Nephron (organoid): Measurements from ENCODE around the gene VAC14.

Source experiments
- H3K27ac Mint-ChIP-seq, 3 experiments: 2 replicates each; pipeline ENCODE4 v1.8.0; 2020; ENCODE audit warnings: mixed read lengths in 3 of 3, mild to moderate bottlenecking in 2 of 3, moderate library complexity in 1 of 3
- H3K27me3 Mint-ChIP-seq: 2 replicates; pipeline ENCODE4 v1.8.0; 2021; ENCODE audit warnings: low read depth, mild to moderate bottlenecking, moderate library complexity, mixed read lengths
- H3K36me3 Mint-ChIP-seq: 2 replicates; pipeline ENCODE4 v1.8.0; 2020; ENCODE audit warnings: low read depth, mixed read lengths
- H3K4me1 Mint-ChIP-seq: 2 replicates; pipeline ENCODE4 v1.8.0; 2020; ENCODE audit warnings: mixed read lengths
- H3K4me3 Mint-ChIP-seq, 3 experiments: 2 replicates each; pipeline ENCODE4 v1.8.0; 2020; ENCODE audit warnings: mild to moderate bottlenecking in 3 of 3, mixed read lengths in 3 of 3, moderate library complexity in 2 of 3
- H3K9me3 Mint-ChIP-seq: 2 replicates; pipeline ENCODE4 v1.8.0; 2020; ENCODE audit warnings: mixed read lengths
- TF ChIP-seq, protein P1 (sequence below), 3 experiments: fragments of 200-600 bp; sonication (generic); IDR thresholded peaks; one replicate each; pipeline ENCODE4 v1.5.0; 2021; ENCODE audit warnings: antibody characterized with exemption in 3 of 3; ENCODE audit not compliant: unreplicated experiment in 3 of 3

VAC14 gene

GRCh38 chr16:70725024-70725911, 75.7 kb downstream of the VAC14 start:
- peaks cover 65% of the 10 kb centered on the region for H3K4me1 Mint-ChIP-seq
- peak overlapping the region; percentile 44 to 74 (median 64) for H3K4me3 Mint-ChIP-seq
- H3K27me3 Mint-ChIP-seq, result peaks cover 3% of the 10 kb centered on the region
- TF ChIP-seq, protein P1, sequence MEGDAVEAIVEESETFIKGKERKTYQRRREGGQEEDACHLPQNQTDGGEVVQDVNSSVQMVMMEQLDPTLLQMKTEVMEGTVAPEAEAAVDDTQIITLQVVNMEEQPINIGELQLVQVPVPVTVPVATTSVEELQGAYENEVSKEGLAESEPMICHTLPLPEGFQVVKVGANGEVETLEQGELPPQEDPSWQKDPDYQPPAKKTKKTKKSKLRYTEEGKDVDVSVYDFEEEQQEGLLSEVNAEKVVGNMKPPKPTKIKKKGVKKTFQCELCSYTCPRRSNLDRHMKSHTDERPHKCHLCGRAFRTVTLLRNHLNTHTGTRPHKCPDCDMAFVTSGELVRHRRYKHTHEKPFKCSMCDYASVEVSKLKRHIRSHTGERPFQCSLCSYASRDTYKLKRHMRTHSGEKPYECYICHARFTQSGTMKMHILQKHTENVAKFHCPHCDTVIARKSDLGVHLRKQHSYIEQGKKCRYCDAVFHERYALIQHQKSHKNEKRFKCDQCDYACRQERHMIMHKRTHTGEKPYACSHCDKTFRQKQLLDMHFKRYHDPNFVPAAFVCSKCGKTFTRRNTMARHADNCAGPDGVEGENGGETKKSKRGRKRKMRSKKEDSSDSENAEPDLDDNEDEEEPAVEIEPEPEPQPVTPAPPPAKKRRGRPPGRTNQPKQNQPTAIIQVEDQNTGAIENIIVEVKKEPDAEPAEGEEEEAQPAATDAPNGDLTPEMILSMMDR (IDR thresholded peaks at IDR 0.05; ENCODE audit: unreplicated experiment in 3 of 3), result no peak
- H3K9me3 Mint-ChIP-seq, result no peaks in the 10 kb centered on the region
- peaks cover 37% of the 10 kb centered on the region for H3K36me3 Mint-ChIP-seq
- peak overlapping the region; percentile 99 to 100 (median 100) for H3K27ac Mint-ChIP-seq

- peak overlapping the region in 1 of 3 experiments; percentile 56 for H3K4me3 Mint-ChIP-seq
- H3K27me3 Mint-ChIP-seq, result peaks cover 3% of the 10 kb centered on the region
- peaks cover 37% of the 10 kb centered on the region for H3K36me3 Mint-ChIP-seq
These were observed 76.6 kb downstream of the VAC14 start for GRCh38 chr16:70724146-70725023.

DNA sequence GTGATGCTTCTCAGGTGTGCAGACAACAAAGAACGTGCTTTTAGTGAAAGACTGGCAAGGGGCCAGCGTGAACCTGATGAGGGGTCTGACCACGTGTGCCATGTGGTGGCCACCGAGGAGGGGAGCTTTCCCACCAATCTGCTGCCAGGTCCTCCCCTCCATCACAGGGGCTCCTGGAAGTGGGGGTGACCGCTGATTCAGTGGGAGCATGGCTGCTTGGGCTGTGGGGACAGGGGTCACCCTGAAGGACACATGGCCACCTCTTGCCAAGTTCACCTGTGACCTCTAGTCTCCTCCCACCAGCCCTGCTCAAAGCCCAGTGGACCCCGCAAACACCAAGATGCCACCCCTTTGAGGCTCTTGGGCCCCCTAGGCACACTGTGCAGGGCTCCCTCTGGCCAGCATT, 77.2 kb downstream of the VAC14 start:
- H3K4me1 Mint-ChIP-seq, result peaks cover 66% of the 10 kb centered on the region
- TF ChIP-seq, protein P1 (IDR thresholded peaks at IDR 0.05; ENCODE audit: unreplicated experiment in 3 of 3), result no peak
- H3K36me3 Mint-ChIP-seq, result peaks cover 41% of the 10 kb centered on the region
- peak overlapping the region; percentile 99 to 100 (median 100) for H3K27ac Mint-ChIP-seq
- peaks cover 3% of the 10 kb centered on the region for H3K27me3 Mint-ChIP-seq
- H3K4me3 Mint-ChIP-seq, result no peak overlapping the region
- H3K9me3 Mint-ChIP-seq, result no peaks in the 10 kb centered on the region

More at GRCh38 chr16:70724146-70725023, 76.6 kb downstream of the VAC14 start:
- Mint-ChIP-seq H3K4me1 (peaks cover 65% of the 10 kb centered on the region), H3K27ac (peak overlapping the region; percentile 99 to 100 (median 100)), H3K9me3 (no peaks in the 10 kb centered on the region)
- TF ChIP-seq, protein P1 (IDR thresholded peaks at IDR 0.05; ENCODE audit: unreplicated experiment in 3 of 3), result no peak

DNA sequence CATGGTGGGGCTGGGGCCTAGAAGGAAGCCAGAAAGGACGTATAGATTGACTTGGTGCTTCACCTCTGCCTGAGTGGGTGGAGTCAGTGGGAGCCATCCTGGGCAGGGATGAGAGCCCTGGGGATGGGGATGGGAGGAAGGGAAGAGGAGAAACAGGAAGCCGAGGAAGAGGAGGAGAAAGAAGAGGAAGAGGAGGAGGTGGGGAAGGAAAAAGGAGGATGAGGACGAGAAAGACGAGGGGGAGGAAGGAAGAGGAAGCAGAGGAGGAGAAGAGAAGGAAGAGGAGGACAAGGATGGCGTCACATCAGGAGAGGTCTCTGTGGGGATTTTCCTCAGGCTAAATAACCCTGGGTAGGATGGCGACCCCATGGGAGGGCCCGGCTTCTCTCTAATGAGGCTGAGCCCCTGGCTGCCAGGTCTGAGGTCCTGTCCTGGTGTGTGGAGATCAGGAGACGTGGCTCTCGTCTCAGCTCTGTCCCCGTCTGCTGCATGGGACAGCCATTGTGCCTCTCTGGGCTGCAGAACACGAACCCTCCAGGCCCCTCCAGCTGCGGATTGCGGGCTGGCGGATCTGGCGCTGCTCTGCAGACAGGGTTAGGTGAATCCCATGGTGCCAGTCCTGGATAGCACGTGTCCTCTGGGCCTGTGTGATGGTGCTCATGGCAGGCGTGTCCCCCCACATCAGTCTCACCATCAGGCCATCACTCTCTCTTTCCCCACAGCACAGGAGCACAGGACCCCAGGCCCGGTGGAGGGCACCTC, 79.6 kb downstream of the VAC14 start:
- H3K36me3 Mint-ChIP-seq, result peaks cover 43% of the 10 kb centered on the region
- TF ChIP-seq, protein P1 (IDR thresholded peaks at IDR 0.05; ENCODE audit: unreplicated experiment in 3 of 3), result no peak
- H3K27ac Mint-ChIP-seq, result peak overlapping the region in 2 of 3 experiments; percentile 18 to 100
- no peak overlapping the region for H3K4me3 Mint-ChIP-seq
- H3K4me1 Mint-ChIP-seq, result peaks cover 72% of the 10 kb centered on the region
- H3K27me3 Mint-ChIP-seq, result peaks cover 3% of the 10 kb centered on the region
- H3K9me3 Mint-ChIP-seq, result no peaks in the 10 kb centered on the region

- H3K4me1 Mint-ChIP-seq, result peaks cover 72% of the 10 kb centered on the region
- H3K27me3 Mint-ChIP-seq, result peaks cover 3% of the 10 kb centered on the region
- H3K36me3 Mint-ChIP-seq, result peaks cover 37% of the 10 kb centered on the region
- TF ChIP-seq, protein P1 (IDR thresholded peaks at IDR 0.05; ENCODE audit: unreplicated experiment in 3 of 3), result no peak
- H3K4me3 Mint-ChIP-seq, result peak overlapping the region in 1 of 3 experiments; percentile 6
- peak overlapping the region; percentile 18 to 100 (median 18) for H3K27ac Mint-ChIP-seq
- H3K9me3 Mint-ChIP-seq, result no peaks in the 10 kb centered on the region
These were observed 80.3 kb downstream of the VAC14 start for GRCh38 chr16:70720425-70721201.
